Spleen (tissue), 11 donors: ENCODE measurements around the gene NAGLU. TPM values are rescaled to one million over a fixed set of nuclear protein-coding genes. Genes with fewer than 3 reads are reported as not detected.
"Not testable (repeated sequence)": the region's sequence is repeated elsewhere in the genome, so short reads cannot be mapped to it uniquely, and the experiment has no call there.

Source experiments
- DNase-seq: peaks from one replicate; pipeline ENCODE4 v3.0.0-alpha.2; 2020
- H3K27ac ChIP-seq, 8 donors: fragments of 200-600 bp; sonication (generic) in 7 of 8; 1 replicate in 4 of 8; 2 replicates in 4 of 8; pipeline versions ENCODE4 v1.5.0 to v1.8.0; 2016 to 2021; ENCODE audit warnings: inconsistent platforms in 4 of 8, mild to moderate bottlenecking in 4 of 8, moderate library complexity in 1 of 8
- H3K27me3 ChIP-seq, 7 donors: fragments of 200-600 bp; sonication (generic) in 6 of 7; replicated peaks in 1 of 7; 1 replicate in 4 of 7; 2 replicates in 3 of 7; pipeline versions ENCODE4 v1.5.0 to v1.8.0; 2016 to 2021; ENCODE audit warnings: inconsistent platforms in 3 of 7, mild to moderate bottlenecking in 1 of 7
- H3K36me3 ChIP-seq, 6 donors: fragments of 200-600 bp; sonication (generic) in 5 of 6; 1 replicate in 4 of 6; 2 replicates in 2 of 6; pipeline versions ENCODE4 v1.5.0 to v1.8.0; 2016 to 2021; ENCODE audit warnings: inconsistent platforms in 2 of 6
- H3K4me1 ChIP-seq, 6 donors: fragments of 200-600 bp; sonication (generic) in 5 of 6; 1 replicate in 3 of 6; 2 replicates in 3 of 6; pipeline versions ENCODE4 v1.5.0 to v1.8.0; 2016 to 2021; ENCODE audit warnings: inconsistent platforms in 3 of 6
- H3K4me3 ChIP-seq, 8 donors: fragments of 200-600 bp; sonication (generic) in 7 of 8; 1 replicate in 4 of 8; 2 replicates in 4 of 8; pipeline versions ENCODE4 v1.5.0 to v1.8.0; 2016 to 2021; ENCODE audit warnings: inconsistent platforms in 4 of 8, mild to moderate bottlenecking in 4 of 8, moderate library complexity in 2 of 8
- H3K9me3 ChIP-seq, 8 donors: fragments of 200-600 bp; sonication (generic) in 7 of 8; 1 replicate in 4 of 8; 2 replicates in 4 of 8; pipeline versions ENCODE4 v1.5.0 to v1.8.0; 2016 to 2021; ENCODE audit warnings: inconsistent platforms in 4 of 8
- CTCF ChIP-seq, 11 experiments: fragments of 200-600 bp in 7 of 11; fragments of 450-650 bp in 4 of 11; sonication (generic) in 4 of 11; IDR thresholded peaks in 8 of 11; conservative IDR thresholded peaks in 3 of 11; 1 replicate in 7 of 11; 2 replicates in 4 of 11; pipeline versions ENCODE4 v1.4.0 to v1.8.0; 2016 to 2021; ENCODE audit warnings: antibody characterized with exemption in 11 of 11, inconsistent platforms in 4 of 11, mild to moderate bottlenecking in 1 of 11
- POLR2A ChIP-seq, 3 donors: fragments of 450-650 bp; IDR thresholded peaks; one replicate each; pipeline ENCODE4 v1.5.1; 2017; ENCODE audit warnings: antibody characterized with exemption in 3 of 3, mild to moderate bottlenecking in 1 of 3
- POLR2AphosphoS5 ChIP-seq, 3 donors: sonication (generic); formaldehyde crosslinking; IDR thresholded peaks; one replicate each; pipeline ENCODE4 v1.5.1; 2017; ENCODE audit warnings: antibody characterized with exemption in 3 of 3
- WGBS, 5 donors: extraction: QIAGEN DNeasy Blood & Tissue Kit in 3 of 5; methylation state at CpG; one replicate each; pipeline versions ENCODE4 v1.1.5 to v1.1.7; 2013 to 2018; 5-methylcytosine and 5-hydroxymethylcytosine counted together
- intact Hi-C: fragments of 100-400 bp; cut with DNase I; formaldehyde crosslinking; loops from one replicate; pipeline ENCODE4 v1.15.0; 2023; ENCODE audit warnings: low total_unique reads
- polyA plus RNA-seq, 3 donors: library from polyadenylated mRNA; stranded (reverse); fragments of 200-250 nt; gene quantifications; one replicate each; pipeline ENCODE4 v1.2.1, GENCODE V29; 2013
- total RNA-seq, 7 donors: library from RNA; depleted of rRNA in 3 of 7; stranded (reverse); fragments of >200 nt in 3 of 7; fragmentation: NEBNext Ultra II Directional in 4 of 7; extraction: Animal tissue kit (Norgen Biotek cat#: 25700) in 4 of 7; gene quantifications; one replicate each; pipeline versions ENCODE4 v1.1.0 to v1.2.1, GENCODE V29; 2016 to 2021
- donor health status: healthy with polysubstance abuse.
- donor health status: DM: no; HTN: no; CAD: no; lungs with moderate emphysema.
- donor health status: DM: no; HTN: no; CAD: no.
- donor health status: Bipolar disorder and iron deficiency.
- donor health status: healthy.
- donor health status: DM: no; HTN: no; CAD: no.
- donor health status: DM: yes; HTN: yes; CAD: no.

NAGLU gene
- total and polyA plus RNA-seq, 10 donors = 27.3 to 61.0 (median 49.3) TPM

- TF ChIP-seq POLR2A (IDR thresholded peaks at IDR 0.05) (no peak), POLR2AphosphoS5 (IDR thresholded peaks at IDR 0.05) (no peak), CTCF (IDR thresholded peaks at IDR 0.05 in 8 of 11, conservative IDR thresholded peaks at IDR 0.05 in 3 of 11) (no peak)
- Histone ChIP-seq H3K9me3 (no peaks in the 10 kb centered on the region), H3K27ac (peak overlapping the region in 2 of 8 donors; percentile 9 to 92), H3K36me3 (peaks cover 0 to 56% (median 34%) of the 10 kb centered on the region in 6 donors), H3K4me1 (peaks cover 15 to 62% (median 32%) of the 10 kb centered on the region in 6 donors), H3K27me3 (no peaks in the 10 kb centered on the region), H3K4me3 (no peak overlapping the region)
- DNase-seq = no peak
- intact Hi-C loops = no loop called here
- WGBS, 5 donors = 90 to 95% (median 92%) methylated on average over 5 of the region's 5 CpGs
These were observed 1.9 kb downstream of the NAGLU start for GRCh38 chr17:42537826-42538451.

- WGBS, 5 donors = 94 to 97% (median 96%) methylated on average over 13 to 14 of the region's 14 CpGs
- Histone ChIP-seq H3K9me3 (no peaks in the 10 kb centered on the region), H3K27ac (peak overlapping the region in 1 of 8 donors; percentile 9), H3K4me3 (no peak overlapping the region), H3K27me3 (no peaks in the 10 kb centered on the region), H3K36me3 (peaks cover 0 to 61% (median 40%) of the 10 kb centered on the region in 6 donors), H3K4me1 (peaks cover 15 to 56% (median 28%) of the 10 kb centered on the region in 6 donors)
- intact Hi-C loops = no loop called here
- no peak for DNase-seq
- no peak for TF ChIP-seq POLR2A (IDR thresholded peaks at IDR 0.05)
- TF ChIP-seq POLR2AphosphoS5 (IDR thresholded peaks at IDR 0.05) = no peak
- TF ChIP-seq CTCF (IDR thresholded peaks at IDR 0.05 in 8 of 11, conservative IDR thresholded peaks at IDR 0.05 in 3 of 11) = no peak
These were observed 2.4 kb downstream of the NAGLU start for GRCh38 chr17:42538482-42538881.

GRCh38 chr17:42540558-42540957 is 4.5 kb downstream of the NAGLU start:
- 86 to 92% (median 90%) methylated on average over 4 of the region's 4 CpGs for WGBS, 5 donors

GRCh38 chr17:42541041-42541833 is 5.2 kb downstream of the NAGLU start:
- peaks cover 0 to 82% (median 46%) of the 10 kb centered on the region in 6 donors for H3K36me3 ChIP-seq

More at GRCh38 chr17:42540558-42540957, 4.5 kb downstream of the NAGLU start:
- H3K4me3 ChIP-seq, DNase-seq, H3K27me3 ChIP-seq, intact Hi-C loops, H3K27ac ChIP-seq, H3K9me3 ChIP-seq: not testable (repeated sequence)
- peaks cover 10 to 44% (median 21%) of the 10 kb centered on the region in 6 donors for H3K4me1 ChIP-seq
- peaks cover 0 to 82% (median 46%) of the 10 kb centered on the region in 6 donors for H3K36me3 ChIP-seq

More at GRCh38 chr17:42541041-42541833, 5.2 kb downstream of the NAGLU start:
- no peaks in the 10 kb centered on the region for H3K9me3 ChIP-seq
- 73 to 81% (median 78%) methylated on average over 17 of the region's 17 CpGs for WGBS, 5 donors
- DNase-seq = no peak
- no peak for TF ChIP-seq POLR2AphosphoS5 (IDR thresholded peaks at IDR 0.05)
- TF ChIP-seq POLR2A (IDR thresholded peaks at IDR 0.05) = no peak
- TF ChIP-seq CTCF (IDR thresholded peaks at IDR 0.05 in 8 of 11, conservative IDR thresholded peaks at IDR 0.05 in 3 of 11) = no peak
- H3K27me3 ChIP-seq = no peaks in the 10 kb centered on the region
- peak overlapping the region in 2 of 8 donors; percentile 5 to 28 for H3K27ac ChIP-seq
- H3K4me3 ChIP-seq = no peak overlapping the region
- H3K4me1 ChIP-seq = peaks cover 9 to 40% (median 18%) of the 10 kb centered on the region in 6 donors
- intact Hi-C loops = no loop called here
